Caco-2 (cell line): ENCODE data around the gene CADPS2. TPM values are rescaled to one million over a fixed set of nuclear protein-coding genes. Genes with fewer than 3 reads are reported as not detected.
"Not testable (repeated sequence)": the region's sequence is repeated elsewhere in the genome, so short reads cannot be mapped to it uniquely, and the experiment has no call there.

Experiments used
- BruUV-seq: library from RNA; stranded (reverse); fragments of 400-500 nt; replicated peaks from 2 replicates; lab custom pipeline; 2021; lab: Mats Ljungman, UMichigan
- CTCF ChIA-PET: fragments of 300-600 bp; sonication (Branson Sonifier 250); formaldehyde crosslinking; loops from one replicate; lab custom pipeline; 2022; ENCODE audit warnings: antibody characterized with exemption; lab: Charles Lee
- POLR2A ChIA-PET: fragments of 300-600 bp; sonication (Branson Sonifier 250); formaldehyde crosslinking; loops from one replicate; lab custom pipeline; 2022; ENCODE audit warnings: antibody characterized with exemption; lab: Charles Lee
- DNase-seq, 2 experiments: peaks; one replicate each; pipeline versions ENCODE4 v3.0.0 to v3.0.0-alpha.2; 2020 to 2022
- H3K27me3 ChIP-seq: replicated peaks from 2 replicates; pipeline ENCODE4 v1.6.0; 2011; ENCODE audit warnings: low read length; ENCODE audit not compliant: control insufficient read depth, insufficient read depth
- H3K36me3 ChIP-seq: 2 replicates; pipeline ENCODE4 v1.5.1; 2011; ENCODE audit warnings: low read length; ENCODE audit not compliant: control insufficient read depth, insufficient read depth
- H3K4me1 ChIP-seq: fragments of 250-450 bp; sonication (Bioruptor Pico); 2 replicates; pipeline ENCODE4 v1.5.1; 2020; ENCODE audit warnings: mild to moderate bottlenecking
- H3K4me3 ChIP-seq: 2 replicates; pipeline ENCODE4 v1.5.1; 2011; ENCODE audit warnings: low read depth, mild to moderate bottlenecking, control low read depth, low read length
- H3K9me3 ChIP-seq: fragments of 250-450 bp; sonication (Bioruptor Pico); 2 replicates; pipeline ENCODE4 v1.5.1; 2020; ENCODE audit warnings: mild to moderate bottlenecking, moderate library complexity
- H3K27ac Mint-ChIP-seq: one replicate; pipeline ENCODE4 v1.8.0; 2022; ENCODE audit warnings: mixed read lengths; ENCODE audit not compliant: unreplicated experiment
- H3K27me3 Mint-ChIP-seq: one replicate; pipeline ENCODE4 v1.8.0; 2022; ENCODE audit warnings: mixed read lengths; ENCODE audit not compliant: insufficient read depth, unreplicated experiment
- H3K36me3 Mint-ChIP-seq: one replicate; pipeline ENCODE4 v1.8.0; 2022; ENCODE audit warnings: mild to moderate bottlenecking, mixed read lengths; ENCODE audit not compliant: insufficient read depth, unreplicated experiment
- H3K4me1 Mint-ChIP-seq: one replicate; pipeline ENCODE4 v1.8.0; 2022; ENCODE audit warnings: low read depth, mixed read lengths; ENCODE audit not compliant: unreplicated experiment
- H3K4me3 Mint-ChIP-seq: one replicate; pipeline ENCODE4 v1.8.0; 2022; ENCODE audit warnings: mild to moderate bottlenecking, moderate library complexity, mixed read lengths; ENCODE audit not compliant: unreplicated experiment
- H3K9me3 Mint-ChIP-seq: one replicate; pipeline ENCODE4 v1.8.0; 2022; ENCODE audit warnings: mixed read lengths; ENCODE audit not compliant: unreplicated experiment
- intact Hi-C: fragments of 100-400 bp; cut with micrococcal nuclease; formaldehyde crosslinking; loops from one replicate; pipeline ENCODE4 v1.10.0; 2022; ENCODE audit not compliant: unreplicated experiment
- total RNA-seq: library from RNA; stranded (reverse); gene quantifications from 2 replicates; pipeline ENCODE4 v1.2.3, GENCODE V29; 2022
- TF ChIP-seq, protein P1 (sequence below), 2 experiments: fragments of 200-600 bp in 1 of 2; IDR thresholded peaks; 1 replicate in 1 of 2; 2 replicates in 1 of 2; pipeline versions ENCODE4 v1.5.1 to v1.8.0; 2011 to 2022; ENCODE audit warnings: antibody characterized with exemption in 1 of 2, control low read depth in 1 of 2, inconsistent platforms in 1 of 2, low read depth in 1 of 2, low read length in 1 of 2, mild to moderate bottlenecking in 1 of 2, moderate library complexity in 1 of 2; ENCODE audit not compliant: insufficient read depth in 1 of 2, severe bottlenecking in 1 of 2, unreplicated experiment in 1 of 2

Gene CADPS2
- total RNA-seq, 1 experiment from 2014 or later: 2.7 TPM

DNA sequence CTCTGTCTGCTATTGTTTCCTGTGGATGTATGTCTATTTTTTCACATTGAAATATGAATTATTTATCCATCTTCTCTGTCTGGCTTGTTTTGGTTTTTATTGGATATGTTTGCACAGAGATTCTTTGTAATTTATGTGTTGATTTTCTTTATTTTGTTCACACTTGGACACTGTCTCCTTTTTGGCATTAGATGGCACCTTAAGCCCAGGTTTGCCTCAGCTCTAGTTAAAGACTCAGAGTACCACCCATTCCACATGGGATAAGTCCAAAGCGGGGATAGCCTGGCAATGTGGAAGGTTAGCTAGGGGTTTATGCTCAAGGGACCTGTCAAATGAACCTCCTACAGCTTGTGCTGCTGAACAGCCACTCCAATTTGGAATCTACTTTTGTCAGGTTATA lies 595.8 kb downstream of the CADPS2 start:
- no peaks in the 10 kb centered on the region for H3K36me3 Mint-ChIP-seq
- no TSS peak for BruUV-seq
- no peaks in the 10 kb centered on the region for H3K4me1 Mint-ChIP-seq
- no peak overlapping the region for H3K27ac Mint-ChIP-seq
- Histone ChIP-seq H3K27me3 (no peaks in the 10 kb centered on the region), H3K4me1 (peaks cover 2% of the 10 kb centered on the region; the same call in 1 of the 2 replicates), H3K9me3 (0 out of 2 replicates have a peak, but pooled peaks cover 4% of the 10 kb centered on the region), H3K36me3 (no peaks in the 10 kb centered on the region), H3K4me3 (no peak overlapping the region)
- intact Hi-C loops: no loop called here
- TF ChIP-seq, protein P1, sequence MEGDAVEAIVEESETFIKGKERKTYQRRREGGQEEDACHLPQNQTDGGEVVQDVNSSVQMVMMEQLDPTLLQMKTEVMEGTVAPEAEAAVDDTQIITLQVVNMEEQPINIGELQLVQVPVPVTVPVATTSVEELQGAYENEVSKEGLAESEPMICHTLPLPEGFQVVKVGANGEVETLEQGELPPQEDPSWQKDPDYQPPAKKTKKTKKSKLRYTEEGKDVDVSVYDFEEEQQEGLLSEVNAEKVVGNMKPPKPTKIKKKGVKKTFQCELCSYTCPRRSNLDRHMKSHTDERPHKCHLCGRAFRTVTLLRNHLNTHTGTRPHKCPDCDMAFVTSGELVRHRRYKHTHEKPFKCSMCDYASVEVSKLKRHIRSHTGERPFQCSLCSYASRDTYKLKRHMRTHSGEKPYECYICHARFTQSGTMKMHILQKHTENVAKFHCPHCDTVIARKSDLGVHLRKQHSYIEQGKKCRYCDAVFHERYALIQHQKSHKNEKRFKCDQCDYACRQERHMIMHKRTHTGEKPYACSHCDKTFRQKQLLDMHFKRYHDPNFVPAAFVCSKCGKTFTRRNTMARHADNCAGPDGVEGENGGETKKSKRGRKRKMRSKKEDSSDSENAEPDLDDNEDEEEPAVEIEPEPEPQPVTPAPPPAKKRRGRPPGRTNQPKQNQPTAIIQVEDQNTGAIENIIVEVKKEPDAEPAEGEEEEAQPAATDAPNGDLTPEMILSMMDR (IDR thresholded peaks at IDR 0.05; ENCODE audit: insufficient read depth in 1 of 2, low read depth in 1 of 2, low read length in 1 of 2, severe bottlenecking in 1 of 2, unreplicated experiment in 1 of 2): no peak
- ChIA-PET POLR2A (no interaction called here), CTCF (no interaction called here)
- DNase-seq: no peak
- peaks cover 12% of the 10 kb centered on the region for H3K27me3 Mint-ChIP-seq
- no peak overlapping the region for H3K4me3 Mint-ChIP-seq
- H3K9me3 Mint-ChIP-seq: peaks cover 15% of the 10 kb centered on the region

DNA sequence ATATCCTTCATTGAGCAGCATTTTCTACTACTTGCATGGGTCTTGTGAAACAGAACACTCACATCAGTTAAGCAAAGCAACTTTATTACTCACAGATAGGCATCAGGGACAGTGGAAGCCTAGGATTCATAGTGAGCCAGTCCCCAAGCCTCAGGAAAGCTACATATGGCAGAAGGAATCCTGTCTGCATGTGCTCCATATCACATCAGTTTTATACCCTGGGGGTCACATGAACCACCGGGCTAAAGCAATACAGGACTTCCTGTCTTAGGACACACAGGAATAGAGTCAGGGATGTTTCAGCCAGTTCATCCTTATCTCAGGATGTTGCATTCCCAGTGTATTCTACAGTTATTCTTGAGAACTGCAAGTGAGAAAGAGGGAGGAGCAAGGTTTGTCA lies 596.8 kb downstream of the CADPS2 start:
- CTCF ChIA-PET: no interaction called here
- H3K27me3 Mint-ChIP-seq: peaks cover 6% of the 10 kb centered on the region

DNA sequence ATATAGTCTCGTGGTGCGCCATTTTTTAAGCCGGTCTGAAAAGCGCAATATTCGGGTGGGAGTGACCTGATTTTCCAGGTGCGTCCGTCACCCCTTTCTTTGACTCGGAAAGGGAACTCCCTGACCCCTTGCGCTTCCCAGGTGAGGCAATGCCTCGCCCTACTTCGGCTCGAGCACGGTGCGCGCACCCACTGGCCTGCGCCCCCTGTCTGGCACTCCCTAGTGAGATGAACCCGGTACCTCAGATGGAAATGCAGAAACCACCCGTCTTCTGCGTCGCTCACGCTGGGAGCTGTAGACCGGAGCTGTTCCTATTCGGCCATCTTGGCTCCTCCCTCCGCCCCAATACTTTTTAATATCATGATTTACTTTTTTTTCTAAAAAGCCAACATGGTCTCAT lies 601.7 kb downstream of the CADPS2 start:
- Mint-ChIP-seq H3K9me3 (peaks cover 15% of the 10 kb centered on the region), H3K27ac (peak overlapping the region; percentile 87), H3K4me3 (peak overlapping the region; percentile 87)
- TSS peak; percentile 84 for BruUV-seq
- H3K4me1 Mint-ChIP-seq, H3K27me3 Mint-ChIP-seq, H3K36me3 Mint-ChIP-seq, H3K4me1 ChIP-seq, POLR2A ChIA-PET, H3K27me3 ChIP-seq, H3K36me3 ChIP-seq, H3K9me3 ChIP-seq: not testable (repeated sequence)
- CTCF ChIA-PET: interaction anchor here (0.7 kb wide), 1 partner anchor 46 kb away, joined by 14 read pairs; no protein-coding TSS in a partner anchor
- H3K4me3 ChIP-seq: peak overlapping the region; percentile 41
- DNase-seq: peak; percentile 82 to 86
- intact Hi-C loops: loop anchor here (1.0 to 5.0 kb wide), 2 partner anchors 47 to 65 kb away; no protein-coding TSS in a partner anchor
- TF ChIP-seq, protein P1 (IDR thresholded peaks at IDR 0.05; ENCODE audit: insufficient read depth in 1 of 2, low read depth in 1 of 2, low read length in 1 of 2, severe bottlenecking in 1 of 2, unreplicated experiment in 1 of 2): peak; percentile 34 to 39

More for the DNA sequence above, 596.8 kb downstream of the CADPS2 start:
- Histone ChIP-seq H3K27me3 (no peaks in the 10 kb centered on the region), H3K9me3 (0 out of 2 replicates have a peak, but pooled peaks cover 4% of the 10 kb centered on the region), H3K4me3 (no peak overlapping the region), H3K36me3 (no peaks in the 10 kb centered on the region), H3K4me1 (peaks cover 9% of the 10 kb centered on the region; the same call in 1 of the 2 replicates)
- TF ChIP-seq, protein P1 (IDR thresholded peaks at IDR 0.05; ENCODE audit: insufficient read depth in 1 of 2, low read depth in 1 of 2, low read length in 1 of 2, severe bottlenecking in 1 of 2, unreplicated experiment in 1 of 2): no peak
- BruUV-seq: no TSS peak
- intact Hi-C loops: no loop called here
- Mint-ChIP-seq H3K4me1 (no peaks in the 10 kb centered on the region), H3K9me3 (peaks cover 15% of the 10 kb centered on the region), H3K27ac (no peak overlapping the region), H3K4me3 (no peak overlapping the region), H3K36me3 (no peaks in the 10 kb centered on the region)
- POLR2A ChIA-PET: no interaction called here
- no peak for DNase-seq
